Thyroid gland (tissue), 4 donors: ENCODE data around the gene RPS2. TPM values are rescaled to one million over a fixed set of nuclear protein-coding genes. Genes with fewer than 3 reads are reported as not detected.

ENCODE experiments used
- DNase-seq, 2 donors: peaks; one replicate each; pipeline ENCODE4 v3.0.0-alpha.2; 2019
- H3K27ac ChIP-seq, 3 donors: fragments of 200-600 bp; sonication (generic); 1 replicate in 2 of 3; 2 replicates in 1 of 3; pipeline ENCODE4 v1.5.1; 2016 to 2019; ENCODE audit warnings: mild to moderate bottlenecking in 1 of 3, moderate library complexity in 1 of 3
- H3K27me3 ChIP-seq: fragments of 200-600 bp; sonication (generic); one replicate; pipeline ENCODE4 v1.5.1; 2019
- H3K36me3 ChIP-seq, 2 donors: fragments of 200-600 bp; sonication (generic); one replicate each; pipeline ENCODE4 v1.5.1; 2016 to 2019
- H3K4me1 ChIP-seq, 2 donors: fragments of 200-600 bp; sonication (generic); one replicate each; pipeline ENCODE4 v1.5.1; 2017 to 2019
- H3K4me3 ChIP-seq, 3 donors: fragments of 200-600 bp; sonication (generic); replicated peaks in 1 of 3; 1 replicate in 2 of 3; 2 replicates in 1 of 3; pipeline ENCODE4 v1.5.1; 2016; ENCODE audit warnings: mild to moderate bottlenecking in 1 of 3
- H3K9me3 ChIP-seq: fragments of 200-600 bp; sonication (generic); one replicate; pipeline ENCODE4 v1.5.1; 2017
- POLR2A ChIP-seq, 2 donors: fragments of 450-650 bp; IDR thresholded peaks; one replicate each; pipeline ENCODE4 v1.6.1; 2017; ENCODE audit warnings: antibody characterized with exemption in 2 of 2, mild to moderate bottlenecking in 2 of 2, moderate library complexity in 1 of 2
- WGBS, 2 donors: methylation state at CpG; one replicate each; pipeline ENCODE4 v1.1.5; 2017; 5-methylcytosine and 5-hydroxymethylcytosine counted together
- intact Hi-C: fragments of 100-400 bp; cut with DNase I; formaldehyde crosslinking; loops from one replicate; pipeline ENCODE4 v1.15.1; 2023
- total RNA-seq, 4 donors: library from RNA; depleted of rRNA; stranded (reverse); fragments of >200 nt; gene quantifications; one replicate each; pipeline ENCODE4 v1.2.3, GENCODE V29; 2016
- TF ChIP-seq, protein P1 (sequence below), 6 experiments: fragments of 200-600 bp in 3 of 6; fragments of 450-650 bp in 3 of 6; sonication (generic) in 3 of 6; IDR thresholded peaks; one replicate each; pipeline ENCODE4 v1.5.1; 2016 to 2019; ENCODE audit warnings: antibody characterized with exemption in 6 of 6, mild to moderate bottlenecking in 2 of 6, inconsistent platforms in 1 of 6, moderate library complexity in 1 of 6

Gene RPS2
- total RNA-seq, 4 donors from 2014 or later, result 976 to 2,244 (median 1,167) TPM

DNA sequence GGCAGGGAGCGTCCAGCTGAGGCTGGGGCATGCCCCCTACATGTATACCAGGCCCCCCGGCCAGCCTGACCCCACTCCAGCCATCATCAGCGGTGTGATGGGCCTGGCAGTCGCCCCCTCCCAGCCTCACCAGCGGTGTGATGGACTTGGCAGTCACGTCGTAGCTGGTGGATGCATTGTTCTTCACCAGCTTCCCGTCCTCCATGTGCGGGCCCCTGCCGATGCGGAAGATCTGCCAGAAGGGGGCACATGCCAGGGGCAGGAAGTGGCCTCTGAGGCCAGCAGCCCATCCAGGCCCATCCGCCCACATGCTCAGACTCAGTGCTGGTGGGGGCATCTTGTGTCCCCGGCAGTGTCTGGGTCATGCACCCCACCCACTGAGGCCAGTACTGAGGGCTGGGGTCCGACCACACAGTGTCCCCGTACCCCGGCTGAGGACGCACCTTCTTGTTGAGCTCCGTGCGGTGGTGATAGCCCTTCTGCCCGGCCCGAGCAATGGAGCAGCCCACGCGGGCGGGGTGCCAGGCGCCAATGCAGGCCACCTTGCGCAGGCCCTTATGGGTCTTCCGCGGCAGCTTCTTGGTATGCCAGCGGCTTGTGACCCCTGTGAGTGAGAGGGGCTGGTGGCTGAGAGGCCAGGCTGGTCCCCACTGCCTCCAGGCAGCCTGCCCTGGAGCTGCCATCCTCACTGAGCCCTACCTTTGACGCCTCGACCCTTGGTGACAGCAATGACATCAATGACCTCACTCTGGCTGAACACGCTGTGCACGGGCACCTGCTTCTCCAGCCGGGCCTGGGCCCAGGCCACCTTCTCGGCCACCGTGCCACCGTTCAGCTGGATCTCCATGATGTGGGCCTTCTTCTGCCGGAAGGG lies 17.9 kb downstream of the RPS2 start:
- H3K4me1 ChIP-seq, result peaks cover 8 to 16% of the 10 kb centered on the region in 2 donors
- H3K27ac ChIP-seq, result no peak overlapping the region
- no peak for DNase-seq
- 86 to 92% methylated on average over 7 to 14 of the region's 38 CpGs for WGBS, 2 donors
- no peak overlapping the region for H3K4me3 ChIP-seq
- no peaks in the 10 kb centered on the region for H3K27me3 ChIP-seq
- intact Hi-C loops, result no loop called here
- no peaks in the 10 kb centered on the region for H3K36me3 ChIP-seq
- no peaks in the 10 kb centered on the region for H3K9me3 ChIP-seq
- TF ChIP-seq, protein P1, sequence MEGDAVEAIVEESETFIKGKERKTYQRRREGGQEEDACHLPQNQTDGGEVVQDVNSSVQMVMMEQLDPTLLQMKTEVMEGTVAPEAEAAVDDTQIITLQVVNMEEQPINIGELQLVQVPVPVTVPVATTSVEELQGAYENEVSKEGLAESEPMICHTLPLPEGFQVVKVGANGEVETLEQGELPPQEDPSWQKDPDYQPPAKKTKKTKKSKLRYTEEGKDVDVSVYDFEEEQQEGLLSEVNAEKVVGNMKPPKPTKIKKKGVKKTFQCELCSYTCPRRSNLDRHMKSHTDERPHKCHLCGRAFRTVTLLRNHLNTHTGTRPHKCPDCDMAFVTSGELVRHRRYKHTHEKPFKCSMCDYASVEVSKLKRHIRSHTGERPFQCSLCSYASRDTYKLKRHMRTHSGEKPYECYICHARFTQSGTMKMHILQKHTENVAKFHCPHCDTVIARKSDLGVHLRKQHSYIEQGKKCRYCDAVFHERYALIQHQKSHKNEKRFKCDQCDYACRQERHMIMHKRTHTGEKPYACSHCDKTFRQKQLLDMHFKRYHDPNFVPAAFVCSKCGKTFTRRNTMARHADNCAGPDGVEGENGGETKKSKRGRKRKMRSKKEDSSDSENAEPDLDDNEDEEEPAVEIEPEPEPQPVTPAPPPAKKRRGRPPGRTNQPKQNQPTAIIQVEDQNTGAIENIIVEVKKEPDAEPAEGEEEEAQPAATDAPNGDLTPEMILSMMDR (IDR thresholded peaks at IDR 0.05), result no peak

DNA sequence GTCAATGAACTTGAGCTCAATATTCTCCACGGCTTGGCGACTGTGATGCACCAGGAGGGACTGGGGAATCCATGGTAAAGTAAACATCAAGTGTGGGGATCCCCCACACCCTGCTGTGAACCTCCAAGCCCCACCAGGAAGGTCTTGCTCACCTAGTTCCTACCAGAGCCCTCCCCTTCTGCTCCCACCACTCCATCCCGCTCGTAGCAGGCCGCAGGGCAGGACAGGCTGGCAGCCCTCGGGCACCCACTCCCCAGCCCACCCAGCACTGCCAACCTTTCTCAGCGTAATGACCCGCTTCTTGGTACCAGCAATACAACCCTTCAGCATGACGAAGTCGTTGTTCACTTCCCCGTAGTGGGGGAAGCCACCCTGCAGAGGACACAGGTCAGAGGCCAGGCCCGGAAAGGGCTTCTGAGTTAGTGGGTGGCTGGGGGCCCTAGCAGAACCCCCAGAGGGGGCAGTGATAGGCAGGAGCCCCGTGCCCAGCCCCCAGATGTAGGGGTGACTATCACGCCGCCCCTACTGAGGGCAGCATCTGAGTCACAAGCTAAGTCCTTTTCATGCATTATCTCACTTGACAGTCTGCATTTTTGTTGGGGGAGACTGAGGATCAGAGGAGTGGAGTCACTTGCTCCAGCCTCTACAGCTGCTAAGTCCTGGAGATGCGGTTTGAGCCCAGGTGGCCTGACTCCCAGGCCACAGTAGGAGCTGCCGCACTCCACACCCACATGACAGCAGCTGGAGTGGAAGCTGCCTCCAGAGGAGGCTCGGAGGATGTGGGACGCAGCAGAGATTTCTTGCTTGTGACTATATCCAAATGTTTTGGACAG lies 18.9 kb downstream of the RPS2 start:
- Histone ChIP-seq H3K4me1 (peaks cover 8 to 20% of the 10 kb centered on the region in 2 donors), H3K27me3 (no peaks in the 10 kb centered on the region), H3K27ac (no peak overlapping the region), H3K36me3 (no peaks in the 10 kb centered on the region), H3K9me3 (no peaks in the 10 kb centered on the region), H3K4me3 (no peak overlapping the region)
- TF ChIP-seq POLR2A (IDR thresholded peaks at IDR 0.05), result no peak
- TF ChIP-seq, protein P1 (IDR thresholded peaks at IDR 0.05), result no peak
- no peak for DNase-seq
- 85 to 87% methylated on average over 12 to 14 of the region's 19 CpGs for WGBS, 2 donors
- intact Hi-C loops, result no loop called here

DNA sequence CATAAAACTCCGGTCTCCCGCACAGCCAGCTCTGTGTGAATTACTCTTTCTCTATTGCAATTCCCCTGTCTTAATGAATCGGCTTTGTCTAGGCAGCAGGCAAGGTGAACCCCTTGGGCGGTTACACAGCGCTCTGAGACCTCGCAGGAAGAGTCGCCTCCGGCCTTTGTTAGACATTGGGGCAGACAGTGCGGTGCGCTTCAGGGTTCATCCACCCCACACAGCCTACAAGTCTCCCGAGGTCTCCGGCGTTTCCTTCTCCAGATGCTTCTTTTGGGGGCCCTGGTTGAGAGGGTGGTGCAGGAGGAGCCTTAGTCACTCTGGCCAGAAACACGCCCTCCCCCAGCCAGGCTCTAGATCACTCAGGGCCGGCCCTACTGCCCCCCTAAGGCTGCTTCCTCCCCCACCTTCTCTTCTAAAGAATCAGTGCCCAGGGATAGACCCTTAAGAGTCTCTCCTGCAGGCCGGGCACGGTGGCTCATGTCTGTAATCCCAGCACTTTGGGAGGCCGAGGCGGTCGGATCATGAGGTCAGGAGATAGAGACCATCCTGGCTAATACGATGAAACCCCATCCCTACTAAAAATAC lies 19.9 kb downstream of the RPS2 start:
- peaks cover 8 to 20% of the 10 kb centered on the region in 2 donors for H3K4me1 ChIP-seq
- TF ChIP-seq, protein P1 (IDR thresholded peaks at IDR 0.05), result no peak
- TF ChIP-seq POLR2A (IDR thresholded peaks at IDR 0.05), result no peak
- peaks cover 0 to 4% of the 10 kb centered on the region in 2 donors for H3K36me3 ChIP-seq
- no peaks in the 10 kb centered on the region for H3K9me3 ChIP-seq
- no peak overlapping the region for H3K4me3 ChIP-seq
- DNase-seq, result no peak
- 82 to 89% methylated on average over 20 of the region's 21 CpGs for WGBS, 2 donors
- intact Hi-C loops, result no loop called here
- no peaks in the 10 kb centered on the region for H3K27me3 ChIP-seq
- no peak overlapping the region for H3K27ac ChIP-seq

DNA sequence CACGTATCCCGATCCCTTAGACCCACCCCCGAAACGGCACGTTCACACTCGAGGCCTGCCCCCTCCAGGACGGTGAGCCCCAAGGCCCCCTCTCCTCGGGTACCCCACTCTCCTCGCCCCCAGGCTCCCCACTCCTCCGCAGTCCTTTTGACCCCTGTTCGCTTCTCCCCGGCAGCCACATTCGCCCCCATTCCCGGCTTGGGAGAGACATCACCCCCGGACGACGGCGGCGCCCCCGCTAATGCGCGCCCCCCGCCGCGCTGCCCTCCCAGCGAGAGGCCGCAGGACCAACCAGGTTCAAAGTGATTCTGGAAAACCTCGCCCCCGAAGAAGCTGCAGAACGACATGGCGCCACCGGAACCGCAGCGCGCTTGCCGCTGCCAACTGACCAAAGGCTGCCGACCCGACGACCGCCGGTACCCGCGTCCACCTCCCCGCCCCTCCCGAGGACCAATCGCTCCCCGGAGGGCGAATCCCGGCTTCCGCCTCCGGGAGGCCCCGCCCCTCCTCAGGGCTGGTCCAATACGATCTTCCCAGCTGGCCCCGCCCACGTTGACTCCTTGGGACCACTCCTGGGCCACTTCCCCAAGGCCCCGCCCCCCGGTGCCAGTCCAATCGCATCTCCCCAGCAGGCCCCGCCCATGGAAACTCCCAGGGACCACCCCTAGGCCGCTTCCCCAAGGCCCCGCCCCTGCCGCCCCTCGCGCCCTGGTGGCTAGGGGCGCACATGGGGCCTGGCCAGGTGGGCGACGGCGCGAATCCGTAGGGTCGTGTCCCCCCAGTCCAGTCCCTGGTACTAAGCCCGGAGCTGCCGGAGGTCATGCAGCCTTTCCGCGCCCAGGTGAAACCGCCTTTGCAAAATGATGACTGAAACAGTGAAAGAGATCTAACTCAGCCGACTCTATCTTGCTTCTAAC lies 21.6 kb downstream of the RPS2 start, which contains the start of gene MSRB1:
MSRB1 (minus strand) TSS at position 390 of the 917 bp plus-strand sequence; CDS start at position 347, 43 bp downstream.
- Histone ChIP-seq H3K4me1 (peaks cover 8 to 20% of the 10 kb centered on the region in 2 donors), H3K4me3 (peak within 1 kb of the TSS; percentile 64 to 93 (median 73)), H3K27ac (peak within 1 kb of the TSS; percentile 51 to 56 (median 55)), H3K27me3 (no peaks in the 10 kb centered on the region), H3K36me3 (peaks cover 0 to 7% of the 10 kb centered on the region in 2 donors), H3K9me3 (no peaks in the 10 kb centered on the region)
- DNase-seq, result peak; percentile 100
- intact Hi-C loops, result no loop called here
- 3 to 7% methylated on average over 22 to 48 of the region's 77 CpGs for WGBS, 2 donors
- TF ChIP-seq POLR2A (IDR thresholded peaks at IDR 0.05), result peak in 1 of 2 donors; percentile 83
- TF ChIP-seq, protein P1 (IDR thresholded peaks at IDR 0.05), result peak in 1 of 6 experiments; percentile 32
